Activated B cell treated with CpG ODN at 0.5 μM for 24 hours (primary cell): ENCODE measurements around the gene PRKCSH. TPM values are rescaled to one million over a fixed set of nuclear protein-coding genes. Genes with fewer than 3 reads are reported as not detected.

Experiments
- ATAC-seq: fragments of 200-7000 bp; cut with Tn5 transposase; one replicate; pipeline ENCODE4 v1.10.0; 2021; ENCODE audit warnings: low read depth, mild to moderate bottlenecking, moderate library complexity
- CTCF ChIA-PET: fragments of 350-600 bp; sonication (Branson Sonifier 250); formaldehyde crosslinking; loops from one replicate; lab custom pipeline; 2021; ENCODE audit warnings: antibody characterized with exemption; lab: Charles Lee
- POLR2A ChIA-PET: fragments of 350-600 bp; sonication (Branson Sonifier 250); formaldehyde crosslinking; loops from one replicate; lab custom pipeline; 2021; ENCODE audit warnings: antibody characterized with exemption; lab: Charles Lee
- DNase-seq: peaks from one replicate; pipeline ENCODE4 v3.0.0; 2022
- H3K27ac Mint-ChIP-seq: one replicate; pipeline ENCODE4 v1.8.0; 2020; ENCODE audit warnings: mixed read lengths
- H3K27me3 Mint-ChIP-seq: one replicate; pipeline ENCODE4 v1.8.0; 2021; ENCODE audit warnings: mixed read lengths
- H3K36me3 Mint-ChIP-seq: one replicate; pipeline ENCODE4 v1.8.0; 2021; ENCODE audit warnings: low read depth, mixed read lengths
- H3K4me1 Mint-ChIP-seq: one replicate; pipeline ENCODE4 v1.8.0; 2021; ENCODE audit warnings: mixed read lengths
- H3K4me3 Mint-ChIP-seq: one replicate; pipeline ENCODE4 v1.8.0; 2020; ENCODE audit warnings: mild to moderate bottlenecking, mixed read lengths
- H3K9me3 Mint-ChIP-seq: one replicate; pipeline ENCODE4 v1.8.0; 2020; ENCODE audit warnings: mixed read lengths
- CTCF ChIP-seq: fragments of 200-600 bp; IDR thresholded peaks from one replicate; pipeline ENCODE4 v1.8.0; 2022; ENCODE audit warnings: antibody characterized with exemption, mild to moderate bottlenecking
- intact Hi-C: fragments of 100-400 bp; cut with micrococcal nuclease; formaldehyde crosslinking; loops from one replicate; pipeline ENCODE4 v1.15.1; 2024
- total RNA-seq: library from RNA; stranded (reverse); gene quantifications from 2 replicates; pipeline ENCODE4 v1.2.3, GENCODE V29; 2022

Gene PRKCSH
- total RNA-seq, 1 donor from 2014 or later: 289 TPM

- no peak for TF ChIP-seq CTCF
- no peak overlapping the region for H3K27ac Mint-ChIP-seq
- peaks cover 7% of the 10 kb centered on the region for H3K36me3 Mint-ChIP-seq
- DNase-seq (no peak), ATAC-seq (no peak)
- CTCF ChIA-PET: interaction anchor here (3.1 kb wide), 1 partner anchor 100 kb away, joined by 27 read pairs; no protein-coding TSS in a partner anchor
- intact Hi-C loops: loop anchor here (5.0 kb wide), 2 partner anchors 343 to 443 kb away; no protein-coding TSS in a partner anchor
- POLR2A ChIA-PET: interaction anchor here (2.8 kb wide), 1 partner anchor 105 kb away, joined by 21 read pairs; the partner anchor contains the start of gene SWSAP1
- H3K27me3 Mint-ChIP-seq: peaks cover 25% of the 10 kb centered on the region
- peaks cover 28% of the 10 kb centered on the region for H3K4me1 Mint-ChIP-seq
- no peaks in the 10 kb centered on the region for H3K9me3 Mint-ChIP-seq
- H3K4me3 Mint-ChIP-seq: no peak overlapping the region
These were observed 44.7 kb downstream of the PRKCSH start for GRCh38 chr19:11479898-11480714.

- POLR2A ChIA-PET: interaction anchor here (0.9 to 2.8 kb wide), 2 partner anchors 59 to 106 kb away, joined by 3 to 21 read pairs; partner anchors contain the start of gene SWSAP1
- no peak for ATAC-seq
- TF ChIP-seq CTCF: no peak
- intact Hi-C loops: loop anchor here (5.0 kb wide), 2 partner anchors 344 to 444 kb away; no protein-coding TSS in a partner anchor
- peaks cover 30% of the 10 kb centered on the region for H3K4me1 Mint-ChIP-seq
- H3K9me3 Mint-ChIP-seq: no peaks in the 10 kb centered on the region
- peaks cover 8% of the 10 kb centered on the region for H3K36me3 Mint-ChIP-seq
- H3K27ac Mint-ChIP-seq: no peak within 1 kb of the TSS
- DNase-seq: no peak
- H3K4me3 Mint-ChIP-seq: peak within 1 kb of the TSS; percentile 74
- peaks cover 25% of the 10 kb centered on the region for H3K27me3 Mint-ChIP-seq
- CTCF ChIA-PET: interaction anchor here (0.8 to 3.1 kb wide), 2 partner anchors 98 to 101 kb away, joined by 3 to 27 read pairs; no protein-coding TSS in a partner anchor
These were observed 45.5 kb downstream of the PRKCSH start, which contains the start of gene ELAVL3 for GRCh38 chr19:11480715-11481533. ELAVL3 (minus strand) TSS chr19:11481046; CDS start chr19:11480608, 438 bp downstream.

GRCh38 chr19:11481534-11482383 is 46.3 kb downstream of the PRKCSH start:
- Mint-ChIP-seq H3K27ac (peak overlapping the region; percentile 41), H3K36me3 (peaks cover 8% of the 10 kb centered on the region), H3K4me1 (peaks cover 30% of the 10 kb centered on the region), H3K27me3 (peaks cover 25% of the 10 kb centered on the region), H3K9me3 (no peaks in the 10 kb centered on the region), H3K4me3 (peak overlapping the region; percentile 74)
- ATAC-seq (peak; percentile 79), DNase-seq (peak; percentile 58)
- intact Hi-C loops: loop anchor here (1.0 to 5.0 kb wide), 8 partner anchors 24 to 444 kb away; partner anchors contain the start of genes ODAD3, PRKCSH and ZNF653
- no peak for TF ChIP-seq CTCF
- ChIA-PET CTCF (interaction anchor here (0.7 to 3.1 kb wide), 19 partner anchors 14 to 446 kb away, joined by 3 to 27 read pairs (median 5); partner anchors contain the start of genes EPOR, SWSAP1, TSPAN16 and ZNF653), POLR2A (interaction anchor here (0.6 to 2.8 kb wide), 10 partner anchors 46 to 188 kb away, joined by 3 to 21 read pairs (median 4); partner anchors contain the start of genes ECSIT, ODAD3, PRKCSH and SWSAP1)

- Mint-ChIP-seq H3K27me3 (peaks cover 23% of the 10 kb centered on the region), H3K4me1 (peaks cover 30% of the 10 kb centered on the region), H3K9me3 (no peaks in the 10 kb centered on the region), H3K27ac (peak overlapping the region; percentile 41), H3K4me3 (peak overlapping the region; percentile 74), H3K36me3 (peaks cover 11% of the 10 kb centered on the region)
- DNase-seq: peak; percentile 85
- ChIA-PET CTCF (interaction anchor here (0.7 to 3.1 kb wide), 18 partner anchors 13 to 447 kb away, joined by 3 to 27 read pairs (median 6); partner anchors contain the start of genes EPOR, SWSAP1, TSPAN16 and ZNF653), POLR2A (interaction anchor here (0.5 to 2.8 kb wide), 11 partner anchors 46 to 1092 kb away, joined by 3 to 21 read pairs (median 4); partner anchors contain the start of genes ECSIT, ODAD3, PRKCSH and SWSAP1)
- ATAC-seq: peak; percentile 72
- intact Hi-C loops: loop anchor here (1.0 to 5.0 kb wide), 8 partner anchors 23 to 445 kb away; partner anchors contain the start of genes ODAD3, PRKCSH and ZNF653
- TF ChIP-seq CTCF: no peak
These were observed 47.1 kb downstream of the PRKCSH start for GRCh38 chr19:11482384-11483050.
